HepG2 (cell line): ENCODE measurements around the gene MLANA. TPM values are rescaled to one million over a fixed set of nuclear protein-coding genes. Genes with fewer than 3 reads are reported as not detected.

Experiments
- ATAC-seq: fragments of 200-7000 bp; cut with Tn5 transposase; 3 replicates; pipeline ENCODE4 v1.9.1; 2020; ENCODE audit warnings: mild to moderate bottlenecking, moderate library complexity
- BruUV-seq: library from RNA; stranded (reverse); fragments of 400-500 nt; replicated peaks from 2 replicates; lab custom pipeline; 2021; lab: Mats Ljungman, UMichigan
- CTCF ChIA-PET: fragments of 300-600 bp; formaldehyde crosslinking; extraction: SDS; loops from one replicate; lab custom pipeline; 2021; ENCODE audit warnings: low total read pairs, inconsistent platforms, low intra/inter-chr PET ratio; lab: Yijun Ruan, JAX
- POLR2A ChIA-PET: fragments of 350-600 bp; sonication (Branson Sonifier 250); formaldehyde crosslinking; loops from one replicate; lab custom pipeline; 2020; ENCODE audit warnings: antibody characterized with exemption, inconsistent platforms; lab: Yijun Ruan, JAX
- DNase-seq: peaks from one replicate; pipeline ENCODE4 v3.0.0-alpha.2; 2015; ENCODE audit warnings: low spot score
- FAIRE-seq: peaks from 3 replicates; lab custom pipeline; 2011; peaks lifted over from hg19 to GRCh38; lab: Jason Lieb, UNC
- H2AFZ ChIP-seq: one replicate; pipeline ENCODE4 v1.6.1; 2011; ENCODE audit warnings: low read length, inconsistent platforms
- H3K27ac ChIP-seq: fragments of 300-600 bp; 3 replicates; pipeline ENCODE4 v1.8.0; 2011; ENCODE audit warnings: mixed run types, mild to moderate bottlenecking, mixed read lengths, low read length, inconsistent platforms; ENCODE audit not compliant: insufficient read depth; ENCODE audit errors: extremely low read length
- H3K27me3 ChIP-seq, 2 experiments: fragments of 200-600 bp in 1 of 2; 2 replicates in 1 of 2; 3 replicates in 1 of 2; pipeline versions ENCODE4 v1.6.0 to v1.8.0; 2011; ENCODE audit warnings: low read length in 2 of 2, mild to moderate bottlenecking in 2 of 2, moderate library complexity in 2 of 2, inconsistent platforms in 1 of 2; ENCODE audit not compliant: insufficient read depth in 2 of 2, control insufficient read depth in 1 of 2
- H3K36me3 ChIP-seq, 2 experiments: fragments of 200-600 bp in 1 of 2; replicated peaks in 1 of 2; 2 replicates in 1 of 2; 3 replicates in 1 of 2; pipeline versions ENCODE4 v1.5.1 to v1.8.0; 2011; ENCODE audit warnings: low read length in 2 of 2, inconsistent platforms in 1 of 2; ENCODE audit not compliant: insufficient read depth in 2 of 2, control insufficient read depth in 1 of 2
- H3K4me1 ChIP-seq: 2 replicates; pipeline ENCODE4 v1.5.1; 2012; ENCODE audit warnings: low read length, inconsistent platforms; ENCODE audit not compliant: insufficient read depth
- H3K4me2 ChIP-seq: 2 replicates; pipeline ENCODE4 v1.6.0; 2011; ENCODE audit warnings: low read depth, low read length, inconsistent platforms
- H3K4me3 ChIP-seq, 3 experiments: fragments of 200-600 bp in 1 of 3; sonication (generic), shearing (Covaris generic) in 1 of 3; replicated peaks in 1 of 3; 2 replicates each; pipeline ENCODE4 v1.5.1; 2011 to 2016; ENCODE audit warnings: low read length in 3 of 3, inconsistent platforms in 2 of 3, low read depth in 2 of 3, mild to moderate bottlenecking in 2 of 3, control low read depth in 1 of 3, mixed read lengths in 1 of 3; ENCODE audit not compliant: insufficient read depth in 1 of 3
- H3K79me2 ChIP-seq: one replicate; pipeline ENCODE4 v1.6.1; 2011; ENCODE audit warnings: low read length, inconsistent platforms; ENCODE audit not compliant: insufficient read depth
- H3K9ac ChIP-seq: 2 replicates; pipeline ENCODE4 v1.6.0; 2011; ENCODE audit warnings: mild to moderate bottlenecking, low read depth, low read length, inconsistent platforms; ENCODE audit not compliant: insufficient read depth
- H3K9me3 ChIP-seq: 2 replicates; pipeline ENCODE4 v1.5.1; 2012; ENCODE audit warnings: mild to moderate bottlenecking, low read length
- H4K20me1 ChIP-seq: 2 replicates; pipeline ENCODE4 v1.6.0; 2011; ENCODE audit warnings: inconsistent platforms, mild to moderate bottlenecking, low read length, moderate library complexity; ENCODE audit not compliant: insufficient read depth
- AKAP8 ChIP-seq: sonication (generic); formaldehyde crosslinking; IDR thresholded peaks from 2 replicates; pipeline ENCODE4 v1.5.1; 2020; ENCODE audit warnings: mild to moderate bottlenecking, missing genetic modification reagents
- ELF4 ChIP-seq: sonication (generic); formaldehyde crosslinking; IDR thresholded peaks from 2 replicates; pipeline ENCODE4 v1.5.0; 2020; ENCODE audit warnings: missing genetic modification reagents, mild to moderate bottlenecking, moderate library complexity, borderline replicate concordance
- FOXJ3 ChIP-seq: sonication (generic); formaldehyde crosslinking; IDR thresholded peaks from 2 replicates; pipeline ENCODE4 v1.4.0; 2020; ENCODE audit warnings: missing genetic modification reagents, mild to moderate bottlenecking, borderline replicate concordance
- HOXA3 ChIP-seq: sonication (generic); formaldehyde crosslinking; IDR thresholded peaks from 2 replicates; pipeline ENCODE4 v1.5.0; 2020; ENCODE audit warnings: missing genetic modification reagents
- KLF12 ChIP-seq: sonication (generic); formaldehyde crosslinking; IDR thresholded peaks from 2 replicates; pipeline ENCODE4 v1.4.0; 2020; ENCODE audit warnings: missing genetic modification reagents, borderline replicate concordance
- NCOA1 ChIP-seq: sonication (generic); formaldehyde crosslinking; IDR thresholded peaks from 2 replicates; pipeline ENCODE4 v1.9.0; 2021; ENCODE audit warnings: missing genetic modification reagents
- NCOA2 ChIP-seq: sonication (generic); formaldehyde crosslinking; IDR thresholded peaks from 2 replicates; pipeline ENCODE4 v1.8.0; 2022; ENCODE audit warnings: inconsistent platforms
- RCOR2 ChIP-seq: IDR thresholded peaks from 2 replicates; pipeline ENCODE4 v1.6.1; 2016; ENCODE audit warnings: missing biosample characterization, missing genetic modification reagents
- ZNF674 ChIP-seq: sonication (generic); formaldehyde crosslinking; IDR thresholded peaks from 2 replicates; pipeline ENCODE4 v1.5.0; 2020; ENCODE audit warnings: low read depth, mild to moderate bottlenecking, missing genetic modification reagents
- ZSCAN25 ChIP-seq: sonication (generic); formaldehyde crosslinking; IDR thresholded peaks from 2 replicates; pipeline ENCODE4 v1.8.0; 2022; ENCODE audit warnings: mild to moderate bottlenecking, missing genetic modification reagents
- WGBS: methylation state at CpG from one replicate; pipeline ENCODE4 v1.1.6; 2017; ENCODE audit warnings: low lambda C conversion rate; 5-methylcytosine and 5-hydroxymethylcytosine counted together
- in situ Hi-C: cut with HindIII; loops from 2 replicates; pipeline ENCODE4 v1.10.0; 2017; ENCODE audit warnings: low pct_unique_long_range_greater_than_20kb; ENCODE audit not compliant: extremely low pct_ligation_motif_present
- intact Hi-C: fragments of 100-400 bp; cut with micrococcal nuclease; formaldehyde crosslinking; loops from one replicate; pipeline ENCODE4 v1.10.0; 2022; ENCODE audit not compliant: unreplicated experiment
- polyA plus RNA-seq, 8 experiments: library from polyadenylated mRNA; depleted of rRNA in 3 of 8; stranded (reverse) in 7 of 8; unstranded in 1 of 8; fragments of >200 nt; fragmentation: Illumina TruSeq in 4 of 8; extraction: Trizol in 4 of 8; gene quantifications; 2 replicates each; pipeline versions ENCODE4 v1.2.1 to v1.2.3, GENCODE V29; 2011 to 2016; ENCODE audit warnings: low read depth in 4 of 8, missing spikeins in 1 of 8, mixed read lengths in 1 of 8; ENCODE audit not compliant: insufficient read depth in 1 of 8
- total RNA-seq, 5 experiments: library from RNA; depleted of rRNA; stranded (reverse); fragments of >200 nt; fragmentation: Illumina TruSeq; extraction: Trizol; gene quantifications; 2 replicates each; pipeline ENCODE4 v1.2.3, GENCODE V29; 2016; ENCODE audit warnings: low read depth in 1 of 5
- TF ChIP-seq, protein P1 (sequence below): fragments of 450-650 bp; IDR thresholded peaks from 2 replicates; pipeline ENCODE4 v1.6.1; 2016
- TF ChIP-seq, protein P2 (sequence below): sonication (generic); formaldehyde crosslinking; IDR thresholded peaks from 2 replicates; pipeline ENCODE4 v1.4.0; 2020; ENCODE audit warnings: missing genetic modification reagents
- TF ChIP-seq, protein P3 (sequence below): IDR thresholded peaks from 2 replicates; pipeline ENCODE4 v1.4.0; 2020; ENCODE audit warnings: mild to moderate bottlenecking, missing genetic modification reagents
- TF ChIP-seq, protein P4 (sequence below): sonication (generic); formaldehyde crosslinking; IDR thresholded peaks from 2 replicates; pipeline ENCODE4 v1.5.1; 2020; ENCODE audit warnings: missing genetic modification reagents, mild to moderate bottlenecking, borderline replicate concordance

Gene MLANA
- total and polyA plus RNA-seq, 2 of the 13 experiments (the other 11 are each of a cell fraction or from before 2014, with no cell fraction given), result 0.11 to 0.18 TPM

DNA sequence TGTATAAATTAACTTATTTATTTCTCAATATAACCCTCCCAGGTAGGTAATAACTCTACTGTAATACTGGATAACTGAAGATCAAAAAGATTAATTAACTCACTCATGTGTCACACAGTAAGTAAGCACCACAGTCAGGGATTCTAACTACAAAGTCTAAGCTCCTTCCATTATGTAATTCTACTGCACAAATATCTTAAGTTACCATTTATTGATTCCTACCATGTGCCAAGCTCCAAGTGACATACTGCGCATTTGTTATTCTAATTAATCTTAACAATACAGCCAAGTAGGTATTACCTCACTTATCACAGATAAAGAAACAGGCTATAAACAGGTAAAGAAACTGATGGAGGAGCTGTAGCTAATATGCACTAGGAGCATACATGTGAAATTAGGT is 66.5 kb downstream of the MLANA start:
- no peak for TF ChIP-seq FOXJ3 (CRISPR knock-in tag)
- TF ChIP-seq, protein P1, sequence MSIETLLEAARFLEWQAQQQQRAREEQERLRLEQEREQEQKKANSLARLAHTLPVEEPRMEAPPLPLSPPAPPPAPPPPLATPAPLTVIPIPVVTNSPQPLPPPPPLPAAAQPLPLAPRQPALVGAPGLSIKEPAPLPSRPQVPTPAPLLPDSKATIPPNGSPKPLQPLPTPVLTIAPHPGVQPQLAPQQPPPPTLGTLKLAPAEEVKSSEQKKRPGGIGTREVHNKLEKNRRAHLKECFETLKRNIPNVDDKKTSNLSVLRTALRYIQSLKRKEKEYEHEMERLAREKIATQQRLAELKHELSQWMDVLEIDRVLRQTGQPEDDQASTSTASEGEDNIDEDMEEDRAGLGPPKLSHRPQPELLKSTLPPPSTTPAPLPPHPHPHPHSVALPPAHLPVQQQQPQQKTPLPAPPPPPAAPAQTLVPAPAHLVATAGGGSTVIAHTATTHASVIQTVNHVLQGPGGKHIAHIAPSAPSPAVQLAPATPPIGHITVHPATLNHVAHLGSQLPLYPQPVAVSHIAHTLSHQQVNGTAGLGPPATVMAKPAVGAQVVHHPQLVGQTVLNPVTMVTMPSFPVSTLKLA, result no peak
- no peak for TF ChIP-seq ZNF674 (CRISPR knock-in tag)
- TF ChIP-seq, protein P2, sequence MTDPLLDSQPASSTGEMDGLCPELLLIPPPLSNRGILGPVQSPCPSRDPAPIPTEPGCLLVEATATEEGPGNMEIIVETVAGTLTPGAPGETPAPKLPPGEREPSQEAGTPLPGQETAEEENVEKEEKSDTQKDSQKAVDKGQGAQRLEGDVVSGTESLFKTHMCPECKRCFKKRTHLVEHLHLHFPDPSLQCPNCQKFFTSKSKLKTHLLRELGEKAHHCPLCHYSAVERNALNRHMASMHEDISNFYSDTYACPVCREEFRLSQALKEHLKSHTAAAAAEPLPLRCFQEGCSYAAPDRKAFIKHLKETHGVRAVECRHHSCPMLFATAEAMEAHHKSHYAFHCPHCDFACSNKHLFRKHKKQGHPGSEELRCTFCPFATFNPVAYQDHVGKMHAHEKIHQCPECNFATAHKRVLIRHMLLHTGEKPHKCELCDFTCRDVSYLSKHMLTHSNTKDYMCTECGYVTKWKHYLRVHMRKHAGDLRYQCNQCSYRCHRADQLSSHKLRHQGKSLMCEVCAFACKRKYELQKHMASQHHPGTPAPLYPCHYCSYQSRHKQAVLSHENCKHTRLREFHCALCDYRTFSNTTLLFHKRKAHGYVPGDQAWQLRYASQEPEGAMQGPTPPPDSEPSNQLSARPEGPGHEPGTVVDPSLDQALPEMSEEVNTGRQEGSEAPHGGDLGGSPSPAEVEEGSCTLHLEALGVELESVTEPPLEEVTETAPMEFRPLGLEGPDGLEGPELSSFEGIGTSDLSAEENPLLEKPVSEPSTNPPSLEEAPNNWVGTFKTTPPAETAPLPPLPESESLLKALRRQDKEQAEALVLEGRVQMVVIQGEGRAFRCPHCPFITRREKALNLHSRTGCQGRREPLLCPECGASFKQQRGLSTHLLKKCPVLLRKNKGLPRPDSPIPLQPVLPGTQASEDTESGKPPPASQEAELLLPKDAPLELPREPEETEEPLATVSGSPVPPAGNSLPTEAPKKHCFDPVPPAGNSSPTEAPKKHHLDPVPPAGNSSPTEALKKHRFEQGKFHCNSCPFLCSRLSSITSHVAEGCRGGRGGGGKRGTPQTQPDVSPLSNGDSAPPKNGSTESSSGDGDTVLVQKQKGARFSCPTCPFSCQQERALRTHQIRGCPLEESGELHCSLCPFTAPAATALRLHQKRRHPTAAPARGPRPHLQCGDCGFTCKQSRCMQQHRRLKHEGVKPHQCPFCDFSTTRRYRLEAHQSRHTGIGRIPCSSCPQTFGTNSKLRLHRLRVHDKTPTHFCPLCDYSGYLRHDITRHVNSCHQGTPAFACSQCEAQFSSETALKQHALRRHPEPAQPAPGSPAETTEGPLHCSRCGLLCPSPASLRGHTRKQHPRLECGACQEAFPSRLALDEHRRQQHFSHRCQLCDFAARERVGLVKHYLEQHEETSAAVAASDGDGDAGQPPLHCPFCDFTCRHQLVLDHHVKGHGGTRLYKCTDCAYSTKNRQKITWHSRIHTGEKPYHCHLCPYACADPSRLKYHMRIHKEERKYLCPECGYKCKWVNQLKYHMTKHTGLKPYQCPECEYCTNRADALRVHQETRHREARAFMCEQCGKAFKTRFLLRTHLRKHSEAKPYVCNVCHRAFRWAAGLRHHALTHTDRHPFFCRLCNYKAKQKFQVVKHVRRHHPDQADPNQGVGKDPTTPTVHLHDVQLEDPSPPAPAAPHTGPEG, result no peak
- TF ChIP-seq KLF12 (CRISPR knock-in tag), result no peak
- TF ChIP-seq ZSCAN25 (CRISPR knock-in tag), result no peak
- TF ChIP-seq RCOR2 (CRISPR knock-in tag), result no peak
- TF ChIP-seq NCOA2, result no peak
- no peak for TF ChIP-seq HOXA3 (CRISPR knock-in tag)
- TF ChIP-seq, protein P3, sequence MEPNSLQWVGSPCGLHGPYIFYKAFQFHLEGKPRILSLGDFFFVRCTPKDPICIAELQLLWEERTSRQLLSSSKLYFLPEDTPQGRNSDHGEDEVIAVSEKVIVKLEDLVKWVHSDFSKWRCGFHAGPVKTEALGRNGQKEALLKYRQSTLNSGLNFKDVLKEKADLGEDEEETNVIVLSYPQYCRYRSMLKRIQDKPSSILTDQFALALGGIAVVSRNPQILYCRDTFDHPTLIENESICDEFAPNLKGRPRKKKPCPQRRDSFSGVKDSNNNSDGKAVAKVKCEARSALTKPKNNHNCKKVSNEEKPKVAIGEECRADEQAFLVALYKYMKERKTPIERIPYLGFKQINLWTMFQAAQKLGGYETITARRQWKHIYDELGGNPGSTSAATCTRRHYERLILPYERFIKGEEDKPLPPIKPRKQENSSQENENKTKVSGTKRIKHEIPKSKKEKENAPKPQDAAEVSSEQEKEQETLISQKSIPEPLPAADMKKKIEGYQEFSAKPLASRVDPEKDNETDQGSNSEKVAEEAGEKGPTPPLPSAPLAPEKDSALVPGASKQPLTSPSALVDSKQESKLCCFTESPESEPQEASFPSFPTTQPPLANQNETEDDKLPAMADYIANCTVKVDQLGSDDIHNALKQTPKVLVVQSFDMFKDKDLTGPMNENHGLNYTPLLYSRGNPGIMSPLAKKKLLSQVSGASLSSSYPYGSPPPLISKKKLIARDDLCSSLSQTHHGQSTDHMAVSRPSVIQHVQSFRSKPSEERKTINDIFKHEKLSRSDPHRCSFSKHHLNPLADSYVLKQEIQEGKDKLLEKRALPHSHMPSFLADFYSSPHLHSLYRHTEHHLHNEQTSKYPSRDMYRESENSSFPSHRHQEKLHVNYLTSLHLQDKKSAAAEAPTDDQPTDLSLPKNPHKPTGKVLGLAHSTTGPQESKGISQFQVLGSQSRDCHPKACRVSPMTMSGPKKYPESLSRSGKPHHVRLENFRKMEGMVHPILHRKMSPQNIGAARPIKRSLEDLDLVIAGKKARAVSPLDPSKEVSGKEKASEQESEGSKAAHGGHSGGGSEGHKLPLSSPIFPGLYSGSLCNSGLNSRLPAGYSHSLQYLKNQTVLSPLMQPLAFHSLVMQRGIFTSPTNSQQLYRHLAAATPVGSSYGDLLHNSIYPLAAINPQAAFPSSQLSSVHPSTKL (CRISPR knock-in tag), result no peak
- no peak for TF ChIP-seq ELF4 (CRISPR knock-in tag)
- TF ChIP-seq NCOA1 (CRISPR knock-in tag), result no peak
- TF ChIP-seq AKAP8 (CRISPR knock-in tag), result no peak
- TF ChIP-seq, protein P4, sequence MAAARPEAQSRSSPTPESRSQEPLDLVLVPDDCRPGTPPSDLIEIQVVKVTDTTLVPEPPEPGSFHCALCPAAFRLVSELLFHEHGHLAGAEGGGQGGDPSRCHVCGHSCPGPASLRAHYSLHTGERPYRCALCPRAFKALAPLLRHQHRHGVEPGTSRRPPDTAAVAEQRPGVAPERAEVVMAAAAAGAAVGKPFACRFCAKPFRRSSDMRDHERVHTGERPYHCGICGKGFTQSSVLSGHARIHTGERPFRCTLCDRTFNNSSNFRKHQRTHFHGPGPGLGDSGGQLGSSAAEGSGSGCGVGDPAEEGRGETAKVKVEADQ, result no peak
- H3K36me3 ChIP-seq, result no peaks in the 10 kb centered on the region
- DNase-seq, result no peak
- ChIA-PET CTCF (no interaction called here), POLR2A (no interaction called here)
- no peaks in the 10 kb centered on the region for H3K9me3 ChIP-seq
- H3K9ac ChIP-seq, result no peak overlapping the region
- BruUV-seq, result no TSS peak
- no peak overlapping the region for H3K4me2 ChIP-seq
- H3K4me3 ChIP-seq, result no peak overlapping the region
- intact Hi-C loops (no loop called here), in situ Hi-C loops (no loop called here)
- no peak for FAIRE-seq
- H3K4me1 ChIP-seq, result no peaks in the 10 kb centered on the region
- no peaks in the 10 kb centered on the region for H3K27me3 ChIP-seq
- H3K79me2 ChIP-seq, result no peaks in the 10 kb centered on the region
- no peak for ATAC-seq
- WGBS, result 96% methylated on average over 1 of the region's 1 CpG
- no peak overlapping the region for H2AFZ ChIP-seq
- no peaks in the 10 kb centered on the region for H4K20me1 ChIP-seq
- no peak overlapping the region for H3K27ac ChIP-seq
